ENCODE results near the gene DLGAP1. TPM values are rescaled to one million over a fixed set of nuclear protein-coding genes. Genes with fewer than 3 reads are reported as not detected.
A peak's percentile ranks its signal among the peaks of the same experiment; 100 is the strongest.

The DLGAP1 gene
- total and polyA plus RNA-seq, 10 of the 15 experiments (the other 5 are each of a cell fraction or from before 2014, with no cell fraction given): 0.23 to 27.6 (median 1.9) TPM

DNA sequence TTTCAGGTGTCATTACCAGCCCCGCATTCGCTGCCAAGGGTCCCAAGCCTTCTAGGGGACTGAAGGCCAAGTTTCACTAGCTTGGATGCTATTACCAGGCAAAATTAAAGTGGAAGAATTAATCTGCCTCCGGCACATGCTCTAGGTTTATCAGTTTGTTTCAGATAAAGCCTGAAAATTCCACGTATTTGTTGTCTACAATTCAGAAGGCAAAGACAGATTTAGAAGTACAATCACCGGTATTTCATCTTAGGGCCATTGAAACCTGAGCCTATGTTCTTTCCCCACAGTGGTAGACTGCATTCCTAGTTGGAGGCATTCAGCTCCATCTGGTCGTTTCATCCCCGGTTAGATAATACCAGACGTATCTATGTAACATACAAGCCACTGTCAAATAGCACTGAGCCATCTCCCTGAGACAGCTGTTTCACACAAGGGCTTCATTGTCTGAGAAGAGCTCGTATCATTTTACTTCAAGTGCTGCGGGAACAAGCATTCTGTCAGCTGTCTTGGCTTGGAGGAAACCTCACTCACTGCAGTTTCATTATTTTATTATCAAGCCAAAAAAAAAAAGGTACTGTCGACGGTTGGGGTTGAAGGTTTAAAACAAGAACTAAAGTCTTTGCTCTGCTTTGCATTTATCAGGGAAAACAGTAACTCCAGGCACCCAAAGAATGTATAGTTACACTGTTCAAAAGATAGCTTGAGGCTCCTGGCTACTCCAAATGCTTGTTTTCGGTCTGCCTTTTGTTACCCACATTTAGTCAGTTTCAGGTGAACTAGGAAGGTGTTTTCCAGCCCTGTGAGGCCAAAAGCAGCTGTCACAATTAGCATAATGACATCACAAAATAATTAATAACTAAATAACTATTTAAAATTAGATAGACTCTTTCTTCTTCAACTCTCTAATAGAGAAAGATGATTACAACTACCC, 928.4 kb downstream of the DLGAP1 start (continued):
- TF ChIP-seq, protein P1, sequence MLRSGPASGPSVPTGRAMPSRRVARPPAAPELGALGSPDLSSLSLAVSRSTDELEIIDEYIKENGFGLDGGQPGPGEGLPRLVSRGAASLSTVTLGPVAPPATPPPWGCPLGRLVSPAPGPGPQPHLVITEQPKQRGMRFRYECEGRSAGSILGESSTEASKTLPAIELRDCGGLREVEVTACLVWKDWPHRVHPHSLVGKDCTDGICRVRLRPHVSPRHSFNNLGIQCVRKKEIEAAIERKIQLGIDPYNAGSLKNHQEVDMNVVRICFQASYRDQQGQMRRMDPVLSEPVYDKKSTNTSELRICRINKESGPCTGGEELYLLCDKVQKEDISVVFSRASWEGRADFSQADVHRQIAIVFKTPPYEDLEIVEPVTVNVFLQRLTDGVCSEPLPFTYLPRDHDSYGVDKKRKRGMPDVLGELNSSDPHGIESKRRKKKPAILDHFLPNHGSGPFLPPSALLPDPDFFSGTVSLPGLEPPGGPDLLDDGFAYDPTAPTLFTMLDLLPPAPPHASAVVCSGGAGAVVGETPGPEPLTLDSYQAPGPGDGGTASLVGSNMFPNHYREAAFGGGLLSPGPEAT (IDR thresholded peaks at IDR 0.05; ENCODE audit: low read depth): peak; percentile 93
- TF ChIP-seq PML (IDR thresholded peaks at IDR 0.05; ENCODE audit: low read length) (no peak), SMAD1 (IDR thresholded peaks at IDR 0.05; ENCODE audit: low read depth, partially characterized antibody) (no peak), RELA (IDR thresholded peaks at IDR 0.05; ENCODE audit: borderline replicate concordance, partially characterized antibody) (peak; percentile 48), ATF7 (IDR thresholded peaks at IDR 0.05; ENCODE audit: low read depth) (peak; percentile 95), JUNB (IDR thresholded peaks at IDR 0.05) (0 out of 2 replicates have a peak, but pooled peaks have one; percentile 7), USF1 (IDR thresholded peaks at IDR 0.05; ENCODE audit: borderline replicate concordance, extremely low read length, insufficient read depth, low read depth, low read length) (no peak), POU2F2 (IDR thresholded peaks at IDR 0.05; ENCODE audit: borderline replicate concordance, low read depth, low read length) (peak; percentile 38; the same call in 1 of the 3 replicates), EZH2 (IDR thresholded peaks at IDR 0.05; ENCODE audit: borderline replicate concordance, control insufficient read depth, low read depth, low read length) (no peak), NBN (IDR thresholded peaks at IDR 0.05) (peak; percentile 70), MTA2 (IDR thresholded peaks at IDR 0.05; ENCODE audit: low read depth) (peak; percentile 58; the same call in 1 of the 2 replicates), RCOR1 (conservative IDR thresholded peaks at IDR 0.05; ENCODE audit: low read depth, low read length) (no peak), GABPA (IDR thresholded peaks at IDR 0.05; ENCODE audit: low read depth) (no peak), DPF2 (IDR thresholded peaks at IDR 0.05) (no peak)
- TF ChIP-seq, protein P2, sequence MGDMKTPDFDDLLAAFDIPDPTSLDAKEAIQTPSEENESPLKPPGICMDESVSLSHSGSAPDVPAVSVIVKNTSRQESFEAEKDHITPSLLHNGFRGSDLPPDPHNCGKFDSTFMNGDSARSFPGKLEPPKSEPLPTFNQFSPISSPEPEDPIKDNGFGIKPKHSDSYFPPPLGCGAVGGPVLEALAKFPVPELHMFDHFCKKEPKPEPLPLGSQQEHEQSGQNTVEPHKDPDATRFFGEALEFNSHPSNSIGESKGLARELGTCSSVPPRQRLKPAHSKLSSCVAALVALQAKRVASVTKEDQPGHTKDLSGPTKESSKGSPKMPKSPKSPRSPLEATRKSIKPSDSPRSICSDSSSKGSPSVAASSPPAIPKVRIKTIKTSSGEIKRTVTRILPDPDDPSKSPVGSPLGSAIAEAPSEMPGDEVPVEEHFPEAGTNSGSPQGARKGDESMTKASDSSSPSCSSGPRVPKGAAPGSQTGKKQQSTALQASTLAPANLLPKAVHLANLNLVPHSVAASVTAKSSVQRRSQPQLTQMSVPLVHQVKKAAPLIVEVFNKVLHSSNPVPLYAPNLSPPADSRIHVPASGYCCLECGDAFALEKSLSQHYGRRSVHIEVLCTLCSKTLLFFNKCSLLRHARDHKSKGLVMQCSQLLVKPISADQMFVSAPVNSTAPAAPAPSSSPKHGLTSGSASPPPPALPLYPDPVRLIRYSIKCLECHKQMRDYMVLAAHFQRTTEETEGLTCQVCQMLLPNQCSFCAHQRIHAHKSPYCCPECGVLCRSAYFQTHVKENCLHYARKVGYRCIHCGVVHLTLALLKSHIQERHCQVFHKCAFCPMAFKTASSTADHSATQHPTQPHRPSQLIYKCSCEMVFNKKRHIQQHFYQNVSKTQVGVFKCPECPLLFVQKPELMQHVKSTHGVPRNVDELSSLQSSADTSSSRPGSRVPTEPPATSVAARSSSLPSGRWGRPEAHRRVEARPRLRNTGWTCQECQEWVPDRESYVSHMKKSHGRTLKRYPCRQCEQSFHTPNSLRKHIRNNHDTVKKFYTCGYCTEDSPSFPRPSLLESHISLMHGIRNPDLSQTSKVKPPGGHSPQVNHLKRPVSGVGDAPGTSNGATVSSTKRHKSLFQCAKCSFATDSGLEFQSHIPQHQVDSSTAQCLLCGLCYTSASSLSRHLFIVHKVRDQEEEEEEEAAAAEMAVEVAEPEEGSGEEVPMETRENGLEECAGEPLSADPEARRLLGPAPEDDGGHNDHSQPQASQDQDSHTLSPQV (IDR thresholded peaks at IDR 0.05): peak; percentile 18; the same call in 1 of the 2 replicates
- TF ChIP-seq, protein P3, sequence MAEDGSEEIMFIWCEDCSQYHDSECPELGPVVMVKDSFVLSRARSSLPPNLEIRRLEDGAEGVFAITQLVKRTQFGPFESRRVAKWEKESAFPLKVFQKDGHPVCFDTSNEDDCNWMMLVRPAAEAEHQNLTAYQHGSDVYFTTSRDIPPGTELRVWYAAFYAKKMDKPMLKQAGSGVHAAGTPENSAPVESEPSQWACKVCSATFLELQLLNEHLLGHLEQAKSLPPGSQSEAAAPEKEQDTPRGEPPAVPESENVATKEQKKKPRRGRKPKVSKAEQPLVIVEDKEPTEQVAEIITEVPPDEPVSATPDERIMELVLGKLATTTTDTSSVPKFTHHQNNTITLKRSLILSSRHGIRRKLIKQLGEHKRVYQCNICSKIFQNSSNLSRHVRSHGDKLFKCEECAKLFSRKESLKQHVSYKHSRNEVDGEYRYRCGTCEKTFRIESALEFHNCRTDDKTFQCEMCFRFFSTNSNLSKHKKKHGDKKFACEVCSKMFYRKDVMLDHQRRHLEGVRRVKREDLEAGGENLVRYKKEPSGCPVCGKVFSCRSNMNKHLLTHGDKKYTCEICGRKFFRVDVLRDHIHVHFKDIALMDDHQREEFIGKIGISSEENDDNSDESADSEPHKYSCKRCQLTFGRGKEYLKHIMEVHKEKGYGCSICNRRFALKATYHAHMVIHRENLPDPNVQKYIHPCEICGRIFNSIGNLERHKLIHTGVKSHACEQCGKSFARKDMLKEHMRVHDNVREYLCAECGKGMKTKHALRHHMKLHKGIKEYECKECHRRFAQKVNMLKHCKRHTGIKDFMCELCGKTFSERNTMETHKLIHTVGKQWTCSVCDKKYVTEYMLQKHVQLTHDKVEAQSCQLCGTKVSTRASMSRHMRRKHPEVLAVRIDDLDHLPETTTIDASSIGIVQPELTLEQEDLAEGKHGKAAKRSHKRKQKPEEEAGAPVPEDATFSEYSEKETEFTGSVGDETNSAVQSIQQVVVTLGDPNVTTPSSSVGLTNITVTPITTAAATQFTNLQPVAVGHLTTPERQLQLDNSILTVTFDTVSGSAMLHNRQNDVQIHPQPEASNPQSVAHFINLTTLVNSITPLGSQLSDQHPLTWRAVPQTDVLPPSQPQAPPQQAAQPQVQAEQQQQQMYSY (CRISPR knock-in tag; IDR thresholded peaks at IDR 0.05): no peak
- TF ChIP-seq, protein P4, sequence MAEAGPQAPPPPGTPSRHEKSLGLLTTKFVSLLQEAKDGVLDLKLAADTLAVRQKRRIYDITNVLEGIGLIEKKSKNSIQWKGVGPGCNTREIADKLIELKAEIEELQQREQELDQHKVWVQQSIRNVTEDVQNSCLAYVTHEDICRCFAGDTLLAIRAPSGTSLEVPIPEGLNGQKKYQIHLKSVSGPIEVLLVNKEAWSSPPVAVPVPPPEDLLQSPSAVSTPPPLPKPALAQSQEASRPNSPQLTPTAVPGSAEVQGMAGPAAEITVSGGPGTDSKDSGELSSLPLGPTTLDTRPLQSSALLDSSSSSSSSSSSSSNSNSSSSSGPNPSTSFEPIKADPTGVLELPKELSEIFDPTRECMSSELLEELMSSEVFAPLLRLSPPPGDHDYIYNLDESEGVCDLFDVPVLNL (IDR thresholded peaks at IDR 0.05; ENCODE audit: low read depth, low read length): 0 out of 2 replicates have a peak, but pooled peaks have one; percentile 5
